A549 (cell line): ENCODE measurements around the gene KRT36. TPM values are rescaled to one million over a fixed set of nuclear protein-coding genes. Genes with fewer than 3 reads are reported as not detected.

Experiments used
- ATAC-seq, 2 experiments: fragments of 200-7000 bp in 1 of 2; fragments of >200 bp in 1 of 2; cut with Nextera tagmentation in 1 of 2; cut with Tn5 transposase in 1 of 2; 3 replicates each; pipeline versions ENCODE4 v1.8.0 to v1.9.1; 2018 to 2020; ENCODE audit warnings: mild to moderate bottlenecking in 1 of 2, moderate library complexity in 1 of 2
- CTCF ChIA-PET: fragments of 300-600 bp; sonication (Branson Sonifier 250); formaldehyde crosslinking; extraction: SDS; loops from one replicate; lab custom pipeline; 2021; ENCODE audit warnings: antibody characterized with exemption, inconsistent platforms; lab: Yijun Ruan, JAX
- POLR2A ChIA-PET: fragments of 350-600 bp; formaldehyde crosslinking; extraction: SDS; loops from one replicate; lab custom pipeline; 2021; ENCODE audit warnings: antibody characterized with exemption, inconsistent platforms; lab: Yijun Ruan, JAX
- DNase-seq, 2 experiments: peaks; one replicate each; pipeline versions ENCODE4 v3.0.0 to v3.0.0-alpha.2; 2011 to 2016; ENCODE audit warnings: low read depth in 1 of 2, low spot score in 1 of 2
- FAIRE-seq: peaks from 2 replicates; lab custom pipeline; 2011; peaks lifted over from hg19 to GRCh38; lab: Jason Lieb, UNC
- H3K27ac ChIP-seq, 2 experiments: fragments of >200 bp; sonication (Bioruptor Twin); formaldehyde crosslinking; 3 replicates each; pipeline ENCODE4 v1.5.1; 2016 to 2017
- H3K4me1 ChIP-seq: fragments of >200 bp; sonication (Bioruptor Twin); formaldehyde crosslinking; 3 replicates; pipeline ENCODE4 v1.6.1; 2016
- H3K4me2 ChIP-seq: fragments of >200 bp; sonication (Bioruptor Twin); formaldehyde crosslinking; 3 replicates; pipeline ENCODE4 v1.6.1; 2016
- H3K4me3 ChIP-seq: fragments of >200 bp; sonication (Bioruptor Twin); formaldehyde crosslinking; 3 replicates; pipeline ENCODE4 v1.5.1; 2016
- H3K9me3 ChIP-seq: fragments of >200 bp; sonication (Bioruptor Twin); formaldehyde crosslinking; 3 replicates; pipeline ENCODE4 v1.6.1; 2016
- CBX2 ChIP-seq: fragments of 200-600 bp; sonication (generic); IDR thresholded peaks from 2 replicates; pipeline ENCODE4 v1.6.1; 2016; ENCODE audit warnings: low read depth, mild to moderate bottlenecking, borderline replicate concordance
- CEBPB ChIP-seq, 2 experiments: fragments of >200 bp in 1 of 2; sonication (Bioruptor Twin) in 1 of 2; formaldehyde crosslinking in 1 of 2; IDR thresholded peaks; 2 replicates each; pipeline ENCODE4 v1.6.1; 2012 to 2016
- CHD4 ChIP-seq: fragments of 200-600 bp; sonication (generic); IDR thresholded peaks from 2 replicates; pipeline ENCODE4 v1.6.1; 2016; ENCODE audit warnings: antibody characterized with exemption, mild to moderate bottlenecking, borderline replicate concordance
- EHMT2 ChIP-seq: fragments of 200-600 bp; sonication (generic); IDR thresholded peaks from 2 replicates; pipeline ENCODE4 v1.6.1; 2016; ENCODE audit warnings: antibody characterized with exemption, low read depth, mild to moderate bottlenecking, moderate library complexity
- HOXA7 ChIP-seq: fragments of 250-450 bp; sonication (Bioruptor Pico); IDR thresholded peaks from 2 replicates; pipeline ENCODE4 v1.5.0; 2020; ENCODE audit warnings: mild to moderate bottlenecking, moderate library complexity
- HOXB5 ChIP-seq: fragments of 250-450 bp; sonication (Bioruptor Pico); IDR thresholded peaks from 2 replicates; pipeline ENCODE4 v1.5.0; 2020; ENCODE audit warnings: mild to moderate bottlenecking, moderate library complexity
- JUNB ChIP-seq: fragments of >200 bp; sonication (Bioruptor Twin); formaldehyde crosslinking; IDR thresholded peaks from 2 replicates; pipeline ENCODE4 v1.6.1; 2016
- KDM1A ChIP-seq: fragments of 200-600 bp; sonication (generic); IDR thresholded peaks from 2 replicates; pipeline ENCODE4 v1.6.1; 2016; ENCODE audit warnings: low read depth, mild to moderate bottlenecking
- MAFK ChIP-seq: fragments of 450-650 bp; IDR thresholded peaks from 2 replicates; pipeline ENCODE4 v1.6.1; 2014; ENCODE audit not compliant: partially characterized antibody
- MYC ChIP-seq: IDR thresholded peaks from 2 replicates; pipeline ENCODE4 v1.6.1; 2012; ENCODE audit warnings: mild to moderate bottlenecking, inconsistent platforms, low read length, improper control_type of control experiment, borderline replicate concordance
- NPAS2 ChIP-seq: fragments of 250-450 bp; sonication (Bioruptor Pico); IDR thresholded peaks from 2 replicates; pipeline ENCODE4 v1.8.0; 2022; ENCODE audit warnings: mild to moderate bottlenecking, moderate library complexity, borderline replicate concordance
- POLR2A ChIP-seq: IDR thresholded peaks from 2 replicates; pipeline ENCODE4 v1.6.1; 2012; ENCODE audit warnings: mild to moderate bottlenecking, low read length
- POLR2AphosphoS2 ChIP-seq: conservative IDR thresholded peaks from 2 replicates; pipeline ENCODE4 v1.6.1; 2012; ENCODE audit warnings: low read length, improper control_type of control experiment, inconsistent platforms
- RARB ChIP-seq: fragments of 250-450 bp; sonication (Bioruptor Pico); IDR thresholded peaks from 2 replicates; pipeline ENCODE4 v1.8.0; 2021; ENCODE audit warnings: mild to moderate bottlenecking, moderate library complexity
- TP53 ChIP-seq: fragments of 250-450 bp; sonication (Bioruptor Pico); IDR thresholded peaks from 2 replicates; pipeline ENCODE4 v1.5.0; 2021; ENCODE audit warnings: mild to moderate bottlenecking, moderate library complexity
- ZNF302 ChIP-seq: fragments of 250-450 bp; sonication (Bioruptor Pico); IDR thresholded peaks from 2 replicates; pipeline ENCODE4 v1.9.0; 2021; ENCODE audit warnings: inconsistent platforms, mild to moderate bottlenecking, moderate library complexity
- ZSCAN20 ChIP-seq: fragments of 250-450 bp; sonication (Bioruptor Pico); IDR thresholded peaks from 2 replicates; pipeline ENCODE4 v1.8.0; 2022; ENCODE audit warnings: mild to moderate bottlenecking, moderate library complexity
- WGBS: methylation state at CpG from one replicate; pipeline ENCODE4 v1.1.6; 2017; ENCODE audit errors: missing lambda C conversion rate; 5-methylcytosine and 5-hydroxymethylcytosine counted together
- polyA plus RNA-seq, 4 experiments: library from polyadenylated mRNA; depleted of rRNA in 3 of 4; stranded (reverse); fragments of >200 nt; fragmentation: RNase III in 1 of 4; extraction: RNeasy Plus Mini Kit Qiagen cat#74134 plus additional on column Dnase treatment in 1 of 4; gene quantifications; 2 replicates in 3 of 4; 3 replicates in 1 of 4; pipeline ENCODE4 v1.2.3, GENCODE V29; 2011 to 2017
- TF ChIP-seq, protein P1 (sequence below): fragments of >200 bp; sonication (Bioruptor Twin); formaldehyde crosslinking; IDR thresholded peaks from 3 replicates; pipeline ENCODE4 v1.5.1; 2016
- TF ChIP-seq, protein P2 (sequence below): IDR thresholded peaks from 2 replicates; pipeline ENCODE4 v1.6.1; 2012; ENCODE audit warnings: low read depth, borderline replicate concordance

Gene KRT36
- polyA plus RNA-seq, 2 of the 4 experiments (the other 2 are of a cell fraction) = not detected

DNA sequence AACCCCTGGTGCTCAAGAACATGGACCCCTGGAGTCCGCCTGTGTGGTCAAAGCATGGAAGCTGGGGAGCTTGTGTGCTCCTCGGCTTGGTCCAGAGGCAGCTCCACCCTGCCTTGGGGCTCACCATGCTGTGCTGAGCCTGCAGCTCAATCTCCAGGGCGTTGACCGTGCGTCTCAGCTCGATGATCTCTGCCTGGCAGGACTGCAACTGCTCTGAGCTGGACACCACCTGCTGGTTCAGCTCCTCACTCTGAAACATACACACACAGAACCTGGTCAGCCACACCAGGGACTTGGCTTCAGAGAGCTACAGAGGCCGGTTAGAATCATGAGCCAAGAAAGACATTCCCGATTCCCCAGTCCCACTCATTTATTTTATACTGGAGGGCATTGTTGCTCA lies 11.5 kb downstream of the KRT36 start:
- no peaks in the 10 kb centered on the region for H3K9me3 ChIP-seq
- POLR2A ChIA-PET = no interaction called here
- WGBS = 80% methylated on average over 7 of the region's 8 CpGs
- FAIRE-seq = no peak
- TF ChIP-seq EHMT2 (no peak), CHD4 (no peak)
- TF ChIP-seq, all 56 proteins: peak for 0
- H3K4me1 ChIP-seq = no peaks in the 10 kb centered on the region
- ATAC-seq (no peak), DNase-seq (no peak)
- no peak overlapping the region for H3K4me2 ChIP-seq
- H3K4me3 ChIP-seq = no peak overlapping the region
- CTCF ChIA-PET = interaction anchor here (0.8 to 3.8 kb wide), 6 partner anchors 9 to 184 kb away, joined by 3 to 20 read pairs (median 4); no protein-coding TSS in a partner anchor
- H3K27ac ChIP-seq = no peak overlapping the region

DNA sequence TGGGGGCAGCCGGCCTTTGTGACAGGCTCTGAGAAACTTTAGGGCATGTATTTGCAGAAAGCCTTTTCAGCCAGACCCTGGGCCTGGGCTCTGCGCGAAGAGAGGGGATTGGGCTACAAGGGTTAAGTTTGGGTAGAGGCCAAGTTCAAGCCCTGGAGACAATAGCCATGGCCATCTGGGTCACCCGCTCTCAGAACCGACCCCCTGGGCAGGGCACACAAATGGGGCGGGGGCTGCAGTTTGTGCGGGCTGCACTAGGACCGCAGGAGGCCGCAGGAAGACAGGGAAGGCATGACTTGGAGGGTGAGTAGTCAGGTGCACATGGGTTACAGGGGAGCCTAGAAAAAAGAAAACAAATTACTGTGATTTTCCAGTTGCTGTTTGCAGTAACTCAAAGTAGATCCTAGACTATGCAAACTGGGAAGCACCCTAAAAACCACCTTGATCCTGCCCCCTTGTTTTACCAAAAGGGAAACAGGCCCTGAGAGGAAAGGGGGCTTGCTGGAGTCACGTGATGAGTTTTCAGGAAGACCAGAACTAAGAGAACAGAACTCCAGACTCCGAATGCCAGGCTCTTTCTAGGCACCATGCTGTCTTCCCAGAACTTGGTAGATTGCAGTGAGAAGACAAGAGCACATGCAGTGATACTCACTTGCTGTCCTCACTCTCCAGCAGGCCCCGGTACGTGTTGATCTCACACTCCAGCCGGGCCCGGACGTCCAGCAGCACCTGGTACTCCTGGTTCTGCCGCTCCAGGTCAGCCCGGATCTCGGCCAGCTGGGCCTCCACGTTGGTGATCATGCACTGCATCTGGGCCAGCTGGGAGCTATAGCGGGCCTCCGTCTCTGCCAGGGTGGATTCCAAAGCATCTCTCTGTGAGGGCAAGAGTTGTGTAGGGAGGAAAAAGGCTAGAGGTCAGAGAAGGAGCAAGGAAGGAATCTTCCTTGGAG lies 12.6 kb downstream of the KRT36 start:
- Histone ChIP-seq H3K4me3 (no peak overlapping the region), H3K4me2 (no peak overlapping the region), H3K4me1 (no peaks in the 10 kb centered on the region), H3K27ac (no peak overlapping the region), H3K9me3 (peaks cover 1% of the 10 kb centered on the region; the same call in 2 of the 3 replicates)
- DNase-seq (no peak), ATAC-seq (no peak), FAIRE-seq (no peak)
- ChIA-PET CTCF (interaction anchor here (0.7 to 1.1 kb wide), 4 partner anchors 11 to 72 kb away, joined by 3 to 5 read pairs (median 3); no protein-coding TSS in a partner anchor), POLR2A (no interaction called here)
- TF ChIP-seq JUNB (no peak), ZNF302 (no peak), CEBPB (IDR thresholded peaks at IDR 0.05) (no peak)
- TF ChIP-seq, all 56 proteins: peak for 0
- 81% methylated on average over 22 of the region's 22 CpGs for WGBS

DNA sequence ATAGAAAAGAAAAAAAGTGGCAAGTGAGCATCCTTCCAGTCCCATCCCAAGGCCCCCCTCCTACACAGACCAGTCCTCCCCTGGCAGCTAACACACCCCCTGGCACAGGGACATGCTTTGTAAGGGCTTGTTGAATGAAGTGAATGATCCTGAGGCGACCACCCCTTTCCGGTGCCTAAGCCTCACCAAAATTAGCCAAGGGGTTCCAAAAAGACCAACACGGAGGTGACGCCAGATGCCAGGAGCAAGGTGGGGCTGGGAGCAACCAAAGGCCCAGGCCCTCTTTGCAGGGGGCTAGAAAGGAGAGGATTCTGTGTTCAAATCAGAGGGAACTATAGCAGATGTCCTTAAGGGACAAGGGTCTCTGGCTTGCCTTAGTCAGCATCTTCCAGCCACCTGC lies 14.3 kb downstream of the KRT36 start:
- peaks cover 9% of the 10 kb centered on the region; the same call in 2 of the 3 replicates for H3K9me3 ChIP-seq
- 91% methylated on average over 4 of the region's 4 CpGs for WGBS
- CTCF ChIA-PET = interaction anchor here (0.8 to 1.6 kb wide), 5 partner anchors 9 to 83 kb away, joined by 3 to 6 read pairs (median 3); no protein-coding TSS in a partner anchor

DNA sequence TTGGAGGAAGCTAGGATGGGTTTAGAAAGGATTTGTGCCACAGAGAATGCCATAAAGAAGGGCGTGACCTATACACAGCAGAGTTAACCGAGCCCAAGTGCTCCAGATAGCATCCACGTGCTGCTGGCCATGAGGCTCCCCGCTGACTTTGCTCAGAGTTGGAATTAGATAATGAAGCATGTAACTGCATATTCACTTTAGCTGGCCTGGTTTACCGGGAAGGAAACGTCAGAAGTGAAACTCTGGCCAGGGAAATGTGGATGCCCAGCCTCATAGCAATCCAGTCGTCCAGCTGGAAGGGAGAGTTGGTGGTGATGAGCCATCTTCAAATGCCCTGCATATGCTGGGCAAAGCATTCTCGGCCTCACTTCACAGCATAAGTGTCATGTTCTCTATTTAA lies 14.8 kb downstream of the KRT36 start:
- CTCF ChIA-PET = interaction anchor here (0.8 to 1.6 kb wide), 5 partner anchors 10 to 83 kb away, joined by 3 to 6 read pairs (median 3); no protein-coding TSS in a partner anchor
- WGBS = 50% methylated on average over 8 of the region's 8 CpGs
- no peaks in the 10 kb centered on the region for H3K4me1 ChIP-seq
- H3K4me2 ChIP-seq = no peak overlapping the region
- DNase-seq (no peak), ATAC-seq (no peak), FAIRE-seq (peak; percentile 43)
- TF ChIP-seq ZNF302 (no peak), CBX2 (no peak)
- H3K4me3 ChIP-seq = no peak overlapping the region
- peaks cover 9% of the 10 kb centered on the region; the same call in 2 of the 3 replicates for H3K9me3 ChIP-seq
- POLR2A ChIA-PET = no interaction called here
- H3K27ac ChIP-seq = no peak overlapping the region

More for the DNA sequence above, 14.3 kb downstream of the KRT36 start:
- ATAC-seq (no peak), FAIRE-seq (no peak), DNase-seq (no peak)
- TF ChIP-seq, protein P1, sequence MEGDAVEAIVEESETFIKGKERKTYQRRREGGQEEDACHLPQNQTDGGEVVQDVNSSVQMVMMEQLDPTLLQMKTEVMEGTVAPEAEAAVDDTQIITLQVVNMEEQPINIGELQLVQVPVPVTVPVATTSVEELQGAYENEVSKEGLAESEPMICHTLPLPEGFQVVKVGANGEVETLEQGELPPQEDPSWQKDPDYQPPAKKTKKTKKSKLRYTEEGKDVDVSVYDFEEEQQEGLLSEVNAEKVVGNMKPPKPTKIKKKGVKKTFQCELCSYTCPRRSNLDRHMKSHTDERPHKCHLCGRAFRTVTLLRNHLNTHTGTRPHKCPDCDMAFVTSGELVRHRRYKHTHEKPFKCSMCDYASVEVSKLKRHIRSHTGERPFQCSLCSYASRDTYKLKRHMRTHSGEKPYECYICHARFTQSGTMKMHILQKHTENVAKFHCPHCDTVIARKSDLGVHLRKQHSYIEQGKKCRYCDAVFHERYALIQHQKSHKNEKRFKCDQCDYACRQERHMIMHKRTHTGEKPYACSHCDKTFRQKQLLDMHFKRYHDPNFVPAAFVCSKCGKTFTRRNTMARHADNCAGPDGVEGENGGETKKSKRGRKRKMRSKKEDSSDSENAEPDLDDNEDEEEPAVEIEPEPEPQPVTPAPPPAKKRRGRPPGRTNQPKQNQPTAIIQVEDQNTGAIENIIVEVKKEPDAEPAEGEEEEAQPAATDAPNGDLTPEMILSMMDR = no peak
- no peak for TF ChIP-seq ZNF302
- Histone ChIP-seq H3K4me2 (no peak overlapping the region), H3K4me1 (no peaks in the 10 kb centered on the region), H3K4me3 (no peak overlapping the region), H3K27ac (no peak overlapping the region)
- POLR2A ChIA-PET = no interaction called here

DNA sequence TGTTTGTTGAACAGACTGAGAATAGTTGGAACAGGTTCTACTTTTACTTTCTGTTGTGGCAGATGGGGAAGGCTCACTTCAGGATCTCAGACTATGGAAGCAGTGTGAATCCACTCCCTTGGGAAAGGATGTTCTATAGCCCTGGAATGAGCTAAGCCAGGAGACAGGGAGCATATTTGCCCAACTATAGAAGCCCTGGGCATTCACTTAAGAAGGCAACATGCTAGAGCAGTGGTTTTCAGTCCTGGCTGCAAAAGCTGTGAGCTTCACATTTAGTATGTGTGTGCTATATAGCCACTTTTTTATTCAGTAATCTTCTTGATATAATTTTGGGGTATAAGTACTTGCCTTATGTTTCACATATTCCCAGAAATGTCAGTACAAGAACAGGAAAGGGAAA lies 21.4 kb downstream of the KRT36 start:
- DNase-seq (no peak), FAIRE-seq (no peak), ATAC-seq (no peak)
- ChIA-PET CTCF (interaction anchor here (1.2 to 1.7 kb wide), 3 partner anchors 15 to 199 kb away, joined by 3 to 5 read pairs (median 3); no protein-coding TSS in a partner anchor), POLR2A (no interaction called here)
- Histone ChIP-seq H3K9me3 (peaks cover 28% of the 10 kb centered on the region), H3K4me1 (peaks cover 13% of the 10 kb centered on the region), H3K27ac (no peak overlapping the region), H3K4me3 (no peak overlapping the region), H3K4me2 (no peak overlapping the region)
- TF ChIP-seq ZNF302 = no peak
- TF ChIP-seq, protein P2, sequence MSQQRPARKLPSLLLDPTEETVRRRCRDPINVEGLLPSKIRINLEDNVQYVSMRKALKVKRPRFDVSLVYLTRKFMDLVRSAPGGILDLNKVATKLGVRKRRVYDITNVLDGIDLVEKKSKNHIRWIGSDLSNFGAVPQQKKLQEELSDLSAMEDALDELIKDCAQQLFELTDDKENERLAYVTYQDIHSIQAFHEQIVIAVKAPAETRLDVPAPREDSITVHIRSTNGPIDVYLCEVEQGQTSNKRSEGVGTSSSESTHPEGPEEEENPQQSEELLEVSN = no peak
- no peak for TF ChIP-seq NPAS2
- no peak for TF ChIP-seq POLR2A
- no peak for TF ChIP-seq HOXA7 (CRISPR knock-in tag)
- TF ChIP-seq MYC = no peak
- no peak for TF ChIP-seq KDM1A
- no peak for TF ChIP-seq TP53 (CRISPR knock-in tag)
- TF ChIP-seq POLR2AphosphoS2 = no peak
- TF ChIP-seq MAFK = no peak
- no peak for TF ChIP-seq HOXB5
- no peak for TF ChIP-seq ZSCAN20 (CRISPR knock-in tag)
- no peak for TF ChIP-seq RARB
- TF ChIP-seq CHD4 = no peak
